Neural crest cell (in vitro differentiated cells): ENCODE data around the gene ACP7. TPM values are rescaled to one million over a fixed set of nuclear protein-coding genes. Genes with fewer than 3 reads are reported as not detected.

Experiments used
- DNase-seq: peaks from one replicate; pipeline ENCODE4 v3.0.0; 2021; ENCODE audit warnings: low read depth, mixed read lengths, low spot score
- H3K27ac Mint-ChIP-seq: one replicate; pipeline ENCODE4 v1.8.0; 2021; ENCODE audit warnings: mild to moderate bottlenecking, mixed read lengths; ENCODE audit not compliant: unreplicated experiment
- H3K27me3 Mint-ChIP-seq: 2 replicates; pipeline ENCODE4 v1.8.0; 2021; ENCODE audit warnings: low read depth, mild to moderate bottlenecking, mixed read lengths
- H3K36me3 Mint-ChIP-seq: 2 replicates; pipeline ENCODE4 v1.8.0; 2021; ENCODE audit warnings: low read depth, mild to moderate bottlenecking, mixed read lengths
- H3K4me1 Mint-ChIP-seq: 2 replicates; pipeline ENCODE4 v1.8.0; 2021; ENCODE audit warnings: mixed read lengths
- H3K4me3 Mint-ChIP-seq: one replicate; pipeline ENCODE4 v1.8.0; 2021; ENCODE audit warnings: mild to moderate bottlenecking, mixed read lengths
- H3K9me3 Mint-ChIP-seq: 2 replicates; pipeline ENCODE4 v1.8.0; 2021; ENCODE audit warnings: mixed read lengths
- CTCF ChIP-seq: fragments of 200-600 bp; sonication (generic); conservative IDR thresholded peaks from 2 replicates; pipeline ENCODE4 v1.5.0; 2021; ENCODE audit warnings: antibody characterized with exemption, mild to moderate bottlenecking
- long read RNA-seq: library from polyadenylated mRNA; unstranded; transcript quantifications from one replicate; pipeline ENCODE4 v2.0.0, GENCODE V29; 2020
- total RNA-seq: library from RNA; stranded (reverse); gene quantifications from 2 replicates; pipeline ENCODE4 v1.2.1, GENCODE V29; 2021

The ACP7 gene
- total RNA-seq, result not detected in 2 replicates
- long read RNA-seq, result 0 reads

GRCh38 chr19:39083983-39084731 lies at the start of gene ACP7:
Gene ACP7 (plus strand): TSS chr19:39084368. CDS start chr19:39085270, 902 bp downstream.
- no peaks in the 10 kb centered on the region for H3K36me3 Mint-ChIP-seq
- no peaks in the 10 kb centered on the region for H3K4me1 Mint-ChIP-seq
- H3K4me3 Mint-ChIP-seq, result no peak within 1 kb of the TSS
- H3K27ac Mint-ChIP-seq, result no peak within 1 kb of the TSS
- TF ChIP-seq CTCF, result no peak
- H3K9me3 Mint-ChIP-seq, result no peaks in the 10 kb centered on the region
- DNase-seq, result no peak
- H3K27me3 Mint-ChIP-seq, result peaks cover 89% of the 10 kb centered on the region

GRCh38 chr19:39036581-39036980 lies 47.6 kb upstream of the ACP7 start:
- H3K36me3 Mint-ChIP-seq, result no peaks in the 10 kb centered on the region
- DNase-seq, result no peak
- H3K4me1 Mint-ChIP-seq, result peaks cover 3% of the 10 kb centered on the region
- no peak overlapping the region for H3K27ac Mint-ChIP-seq
- TF ChIP-seq CTCF, result no peak
- H3K4me3 Mint-ChIP-seq, result no peak overlapping the region
- peaks cover 50% of the 10 kb centered on the region for H3K27me3 Mint-ChIP-seq
- H3K9me3 Mint-ChIP-seq, result peaks cover 5% of the 10 kb centered on the region

- Mint-ChIP-seq H3K27ac (no peak overlapping the region), H3K4me3 (no peak overlapping the region), H3K4me1 (peaks cover 3% of the 10 kb centered on the region), H3K9me3 (peaks cover 5% of the 10 kb centered on the region), H3K27me3 (peaks cover 47% of the 10 kb centered on the region), H3K36me3 (no peaks in the 10 kb centered on the region)
- no peak for TF ChIP-seq CTCF
- no peak for DNase-seq
Measured at GRCh38 chr19:39037194-39037593, 47.0 kb upstream of the ACP7 start.

- peak overlapping the region; percentile 53 for H3K4me3 Mint-ChIP-seq
Measured at GRCh38 chr19:39038098-39038497, 46.1 kb upstream of the ACP7 start.

GRCh38 chr19:39045506-39045905 lies 38.7 kb upstream of the ACP7 start:
- Mint-ChIP-seq H3K9me3 (peaks cover 13% of the 10 kb centered on the region), H3K4me1 (no peaks in the 10 kb centered on the region), H3K27ac (no peak overlapping the region), H3K4me3 (no peak overlapping the region), H3K27me3 (peaks cover 3% of the 10 kb centered on the region), H3K36me3 (no peaks in the 10 kb centered on the region)
- DNase-seq, result no peak
- TF ChIP-seq CTCF, result no peak

More at GRCh38 chr19:39038098-39038497, 46.1 kb upstream of the ACP7 start:
- H3K27me3 Mint-ChIP-seq, result peaks cover 38% of the 10 kb centered on the region
- H3K36me3 Mint-ChIP-seq, result no peaks in the 10 kb centered on the region
- no peak for TF ChIP-seq CTCF
- DNase-seq, result peak; percentile 15
- no peak overlapping the region for H3K27ac Mint-ChIP-seq
- peaks cover 3% of the 10 kb centered on the region for H3K4me1 Mint-ChIP-seq
- H3K9me3 Mint-ChIP-seq, result peaks cover 5% of the 10 kb centered on the region
